B cell (primary cell): ENCODE measurements around the gene HOXC9. TPM values are rescaled to one million over a fixed set of nuclear protein-coding genes. Genes with fewer than 3 reads are reported as not detected.

Experiments
- ATAC-seq: fragments of 200-7000 bp; cut with Tn5 transposase; one replicate; pipeline ENCODE4 v1.10.0; 2021; ENCODE audit warnings: low read depth, mild to moderate bottlenecking, moderate number of reproducible peaks, moderate library complexity
- CTCF ChIA-PET: fragments of 350-600 bp; sonication (Branson Sonifier 250); formaldehyde crosslinking; loops from one replicate; lab custom pipeline; 2021; ENCODE audit warnings: antibody characterized with exemption, inconsistent platforms; lab: Charles Lee
- POLR2A ChIA-PET: fragments of 350-600 bp; sonication (Branson Sonifier 250); formaldehyde crosslinking; loops from one replicate; lab custom pipeline; 2021; ENCODE audit warnings: antibody characterized with exemption; lab: Charles Lee
- DNase-seq: peaks from one replicate; pipeline ENCODE4 v3.0.0; 2013
- H2AFZ ChIP-seq: 2 replicates; pipeline ENCODE4 v1.6.1; 2012; ENCODE audit warnings: mild to moderate bottlenecking, low read depth, low read length; ENCODE audit not compliant: insufficient read depth, poor library complexity, severe bottlenecking
- H3K27ac ChIP-seq, 2 donors: 1 replicate in 1 of 2; 2 replicates in 1 of 2; pipeline ENCODE4 v1.5.1; 2012 to 2013; ENCODE audit warnings: low read length in 2 of 2, mild to moderate bottlenecking in 2 of 2, moderate library complexity in 1 of 2
- H3K27me3 ChIP-seq, 4 experiments: fragments of 200-600 bp in 1 of 4; sonication (generic) in 1 of 4; replicated peaks in 1 of 4; 1 replicate in 2 of 4; 2 replicates in 2 of 4; pipeline versions ENCODE4 v1.6.1 to v1.7.0; 2013 to 2016; ENCODE audit warnings: low read length in 3 of 4, mild to moderate bottlenecking in 2 of 4, mixed read lengths in 1 of 4, moderate library complexity in 1 of 4; ENCODE audit not compliant: insufficient read depth in 4 of 4, control insufficient read depth in 3 of 4; ENCODE audit errors: control extremely low read depth in 1 of 4
- H3K36me3 ChIP-seq, 2 experiments: replicated peaks in 1 of 2; 1 replicate in 1 of 2; 2 replicates in 1 of 2; pipeline versions ENCODE4 v1.6.1 to v1.7.1; 2013; ENCODE audit warnings: low read length in 1 of 2; ENCODE audit not compliant: insufficient read depth in 2 of 2, control insufficient read depth in 1 of 2; ENCODE audit errors: control extremely low read depth in 1 of 2, extremely low read depth in 1 of 2
- H3K4me1 ChIP-seq, 2 donors: fragments of 200-600 bp in 1 of 2; sonication (generic) in 1 of 2; 1 replicate in 1 of 2; 2 replicates in 1 of 2; pipeline versions ENCODE4 v1.5.1 to v1.6.1; 2013 to 2017; ENCODE audit warnings: low read length in 2 of 2; ENCODE audit not compliant: control insufficient read depth in 2 of 2, insufficient read depth in 2 of 2
- H3K4me2 ChIP-seq: replicated peaks from 2 replicates; pipeline ENCODE3; 2012; ENCODE audit warnings: mild to moderate bottlenecking, low read depth, low read length; ENCODE audit not compliant: poor library complexity, severe bottlenecking
- H3K4me3 ChIP-seq, 5 experiments: fragments of 200-600 bp in 1 of 5; sonication (generic) in 1 of 5; 1 replicate in 3 of 5; 2 replicates in 2 of 5; pipeline versions ENCODE4 v1.5.1 to v1.7.0; 2011 to 2016; ENCODE audit warnings: low read length in 4 of 5, mild to moderate bottlenecking in 4 of 5, low read depth in 2 of 5, control low read depth in 1 of 5, moderate library complexity in 1 of 5; ENCODE audit not compliant: insufficient read depth in 1 of 5; ENCODE audit errors: control extremely low read depth in 1 of 5, extremely low read depth in 1 of 5
- H3K79me2 ChIP-seq: fragments of 200-600 bp; sonication (generic); one replicate; pipeline ENCODE4 v1.6.0; 2016; ENCODE audit warnings: low read length; ENCODE audit not compliant: control insufficient read depth, insufficient read depth
- H3K9ac ChIP-seq: fragments of 200-600 bp; sonication (generic); 2 replicates; pipeline ENCODE4 v1.6.1; 2017; ENCODE audit warnings: mild to moderate bottlenecking, low read length, moderate library complexity
- H3K9me3 ChIP-seq, 3 donors: one replicate each; pipeline versions ENCODE4 v1.6.1 to v1.7.1; 2013; ENCODE audit warnings: low read length in 2 of 3; ENCODE audit not compliant: control insufficient read depth in 2 of 3, insufficient read depth in 1 of 3; ENCODE audit errors: control extremely low read depth in 1 of 3
- H4K20me1 ChIP-seq: 2 replicates; pipeline ENCODE4 v1.6.0; 2012; ENCODE audit warnings: mild to moderate bottlenecking, low read length; ENCODE audit not compliant: insufficient read depth, control insufficient read depth, poor library complexity, severe bottlenecking
- H3K27ac Mint-ChIP-seq: one replicate; pipeline ENCODE4 v1.8.0; 2021; ENCODE audit warnings: mixed read lengths
- H3K27me3 Mint-ChIP-seq: one replicate; pipeline ENCODE4 v1.8.0; 2021; ENCODE audit warnings: mixed read lengths
- H3K4me1 Mint-ChIP-seq: one replicate; pipeline ENCODE4 v1.8.0; 2021; ENCODE audit warnings: mixed read lengths
- H3K4me3 Mint-ChIP-seq: one replicate; pipeline ENCODE4 v1.8.0; 2021; ENCODE audit warnings: mixed read lengths
- H3K9me3 Mint-ChIP-seq: one replicate; pipeline ENCODE4 v1.8.0; 2022; ENCODE audit warnings: mixed read lengths; ENCODE audit not compliant: insufficient read depth
- CTCF ChIP-seq: fragments of 200-600 bp; IDR thresholded peaks from one replicate; pipeline ENCODE4 v1.8.0; 2022; ENCODE audit warnings: antibody characterized with exemption, mild to moderate bottlenecking
- EZH2 ChIP-seq: IDR thresholded peaks from 2 replicates; pipeline ENCODE4 v1.6.1; 2012; ENCODE audit warnings: borderline replicate concordance, low read depth, mild to moderate bottlenecking, moderate library complexity, low read length; ENCODE audit not compliant: insufficient read depth, poor library complexity, severe bottlenecking
- WGBS: methylation state at CpG from one replicate; pipeline ENCODE4 v1.1.5; 2013; ENCODE audit warnings: missing lambda C conversion rate; ENCODE audit not compliant: insufficient coverage; 5-methylcytosine and 5-hydroxymethylcytosine counted together
- intact Hi-C: fragments of 100-400 bp; cut with micrococcal nuclease; formaldehyde crosslinking; loops from one replicate; pipeline ENCODE4 v1.10.0; 2022
- polyA plus RNA-seq: library from polyadenylated mRNA; depleted of rRNA; stranded (reverse); fragments of >200 nt; gene quantifications from 2 replicates; pipeline ENCODE4 v1.2.3, GENCODE V29; 2012
- total RNA-seq, 2 donors: library from RNA; stranded (reverse); fragments of 120-200 nt in 1 of 2; gene quantifications; 1 replicate in 1 of 2; 2 replicates in 1 of 2; pipeline versions ENCODE4 v1.2.3 to v1.2.4, GENCODE V29; 2013 to 2022

HOXC9 gene
- total and polyA plus RNA-seq, 2 donors (not counting 1 experiment from before 2014, with no cell fraction given), result not detected

- Histone ChIP-seq H3K4me2 (no peak overlapping the region), H3K27ac (no peak overlapping the region), H3K27me3 (peaks cover 0 to 98% (median 92%) of the 10 kb centered on the region in 4 experiments), H3K79me2 (no peaks in the 10 kb centered on the region), H2AFZ (no peak overlapping the region), H3K4me3 (no peak overlapping the region), H3K4me1 (peaks cover 30 to 48% of the 10 kb centered on the region in 2 donors), H4K20me1 (no peaks in the 10 kb centered on the region), H3K9ac (no peak overlapping the region), H3K9me3 (peaks cover 0 to 71% (median 12%) of the 10 kb centered on the region in 3 donors), H3K36me3 (no peaks in the 10 kb centered on the region)
- peak overlapping the region; percentile 29 for H3K4me3 Mint-ChIP-seq
- H3K4me1 Mint-ChIP-seq, result peaks cover 29% of the 10 kb centered on the region
- no peak for ATAC-seq
- ChIA-PET CTCF (interaction anchor here (0.8 to 1.4 kb wide), 4 partner anchors 45 to 633 kb away, joined by 3 to 6 read pairs (median 4); partner anchors contain the start of gene HOXC5), POLR2A (no interaction called here)
- intact Hi-C loops, result loop anchor here (5.0 kb wide), 1 partner anchor 45 kb away; no protein-coding TSS in a partner anchor
- H3K27ac Mint-ChIP-seq, result peak overlapping the region; percentile 41
- TF ChIP-seq CTCF (no peak), EZH2 (no peak)
- no peaks in the 10 kb centered on the region for H3K9me3 Mint-ChIP-seq
- DNase-seq, result no peak
- H3K27me3 Mint-ChIP-seq, result peaks cover 88% of the 10 kb centered on the region
- WGBS, result 36% methylated on average over 12 of the region's 21 CpGs
Observed at GRCh38 chr12:53986686-53987483, 13.1 kb upstream of the HOXC9 start.

GRCh38 chr12:53987787-53988230 is 12.2 kb upstream of the HOXC9 start:
- no peak for DNase-seq
- WGBS, result 10% methylated on average over 2 of the region's 4 CpGs
- Mint-ChIP-seq H3K9me3 (no peaks in the 10 kb centered on the region), H3K27me3 (peaks cover 90% of the 10 kb centered on the region), H3K4me3 (no peak overlapping the region), H3K27ac (no peak overlapping the region), H3K4me1 (peaks cover 29% of the 10 kb centered on the region)
- intact Hi-C loops, result loop anchor here (5.0 kb wide), 1 partner anchor 46 kb away; no protein-coding TSS in a partner anchor
- Histone ChIP-seq H3K9me3 (peaks cover 0 to 68% (median 12%) of the 10 kb centered on the region in 3 donors), H2AFZ (no peak overlapping the region), H3K79me2 (no peaks in the 10 kb centered on the region), H3K36me3 (no peaks in the 10 kb centered on the region), H4K20me1 (no peaks in the 10 kb centered on the region), H3K4me3 (no peak overlapping the region), H3K4me2 (no peak overlapping the region), H3K27me3 (peaks cover 0 to 98% (median 92%) of the 10 kb centered on the region in 4 experiments), H3K4me1 (peaks cover 30 to 48% of the 10 kb centered on the region in 2 donors), H3K27ac (no peak overlapping the region), H3K9ac (no peak overlapping the region)
- CTCF ChIA-PET, result interaction anchor here (0.7 to 1.8 kb wide), 7 partner anchors 45 to 632 kb away, joined by 3 to 6 read pairs (median 3); partner anchors contain the start of gene HOXC5
- TF ChIP-seq EZH2, result no peak
- no peak for TF ChIP-seq CTCF
- ATAC-seq, result no peak
- POLR2A ChIA-PET, result interaction anchor here (0.7 kb wide), 1 partner anchor 56 kb away, joined by 3 read pairs; no protein-coding TSS in a partner anchor
